ENCODE results near the gene DLG2.

- TF ChIP-seq, protein P1, sequence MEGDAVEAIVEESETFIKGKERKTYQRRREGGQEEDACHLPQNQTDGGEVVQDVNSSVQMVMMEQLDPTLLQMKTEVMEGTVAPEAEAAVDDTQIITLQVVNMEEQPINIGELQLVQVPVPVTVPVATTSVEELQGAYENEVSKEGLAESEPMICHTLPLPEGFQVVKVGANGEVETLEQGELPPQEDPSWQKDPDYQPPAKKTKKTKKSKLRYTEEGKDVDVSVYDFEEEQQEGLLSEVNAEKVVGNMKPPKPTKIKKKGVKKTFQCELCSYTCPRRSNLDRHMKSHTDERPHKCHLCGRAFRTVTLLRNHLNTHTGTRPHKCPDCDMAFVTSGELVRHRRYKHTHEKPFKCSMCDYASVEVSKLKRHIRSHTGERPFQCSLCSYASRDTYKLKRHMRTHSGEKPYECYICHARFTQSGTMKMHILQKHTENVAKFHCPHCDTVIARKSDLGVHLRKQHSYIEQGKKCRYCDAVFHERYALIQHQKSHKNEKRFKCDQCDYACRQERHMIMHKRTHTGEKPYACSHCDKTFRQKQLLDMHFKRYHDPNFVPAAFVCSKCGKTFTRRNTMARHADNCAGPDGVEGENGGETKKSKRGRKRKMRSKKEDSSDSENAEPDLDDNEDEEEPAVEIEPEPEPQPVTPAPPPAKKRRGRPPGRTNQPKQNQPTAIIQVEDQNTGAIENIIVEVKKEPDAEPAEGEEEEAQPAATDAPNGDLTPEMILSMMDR (IDR thresholded peaks at IDR 0.05; ENCODE audit: low read depth, low read length, missing input control): no peak
- TF ChIP-seq GABPA (IDR thresholded peaks at IDR 0.05 in 1 of 2, conservative IDR thresholded peaks at IDR 0.05 in 1 of 2) (no peak), REST (IDR thresholded peaks at IDR 0.05) (no peak), TAF1 (conservative IDR thresholded peaks at IDR 0.05) (no peak), SP1 (IDR thresholded peaks at IDR 0.05) (no peak), RAD21 (IDR thresholded peaks at IDR 0.05) (no peak), MAX (IDR thresholded peaks at IDR 0.05) (no peak), ZBTB33 (IDR thresholded peaks at IDR 0.05) (no peak), JUND (IDR thresholded peaks at IDR 0.05) (no peak), NR2F2 (IDR thresholded peaks at IDR 0.05) (no peak), HNF4G (IDR thresholded peaks at IDR 0.05) (no peak)
- TF ChIP-seq, protein P2, sequence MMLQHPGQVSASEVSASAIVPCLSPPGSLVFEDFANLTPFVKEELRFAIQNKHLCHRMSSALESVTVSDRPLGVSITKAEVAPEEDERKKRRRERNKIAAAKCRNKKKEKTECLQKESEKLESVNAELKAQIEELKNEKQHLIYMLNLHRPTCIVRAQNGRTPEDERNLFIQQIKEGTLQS (IDR thresholded peaks at IDR 0.05): no peak
Observed at GRCh38 chr11:84105148-84105547, 1522.0 kb downstream of the DLG2 start.
